CD1c-positive myeloid dendritic cell (primary cell): ENCODE data around the gene LAMA5.
A peak's percentile ranks its signal among the peaks of the same experiment; 100 is the strongest.

Experiments
- DNase-seq: peaks from one replicate; pipeline ENCODE4 v3.0.0-alpha.2; 2016; ENCODE audit errors: extremely low spot score

The LAMA5 gene

GRCh38 chr20:62367136-62367632, at the start of gene LAMA5:
Gene LAMA5 (minus strand): TSS chr20:62367312. CDS start chr20:62367245, 67 bp downstream.
- DNase-seq, result peak; percentile 35

- no peak for DNase-seq
Observed at GRCh38 chr20:62415354-62416111, 48.4 kb upstream of the LAMA5 start.

GRCh38 chr20:62413896-62414481, 46.9 kb upstream of the LAMA5 start:
- no peak for DNase-seq

- no peak for DNase-seq
Observed at GRCh38 chr20:62413025-62413570, 46.0 kb upstream of the LAMA5 start.

GRCh38 chr20:62412194-62413024, 45.3 kb upstream of the LAMA5 start:
- DNase-seq, result no peak

GRCh38 chr20:62411479-62412193, 44.5 kb upstream of the LAMA5 start:
- no peak for DNase-seq

- DNase-seq, result no peak
Observed at GRCh38 chr20:62410746-62411478, 43.8 kb upstream of the LAMA5 start.

- peak; percentile 35 for DNase-seq
Observed at GRCh38 chr20:62409931-62410745, 43.0 kb upstream of the LAMA5 start.

- no peak for DNase-seq
Observed at GRCh38 chr20:62409086-62409853, 42.2 kb upstream of the LAMA5 start.

GRCh38 chr20:62408640-62409039, 41.5 kb upstream of the LAMA5 start:
- DNase-seq, result no peak

GRCh38 chr20:62408055-62408454, 40.9 kb upstream of the LAMA5 start:
- no peak for DNase-seq

GRCh38 chr20:62407221-62407992, 40.3 kb upstream of the LAMA5 start, which contains the start of gene CABLES2:
Gene CABLES2 (minus strand): TSS chr20:62407285. CDS start chr20:62407276, 9 bp downstream.
- peak; percentile 97 for DNase-seq

- DNase-seq, result no peak
Observed at GRCh38 chr20:62406635-62407176, 39.6 kb upstream of the LAMA5 start.

- no peak for DNase-seq
Observed at GRCh38 chr20:62405981-62406513, 38.9 kb upstream of the LAMA5 start.

GRCh38 chr20:62405108-62405980, 38.2 kb upstream of the LAMA5 start:
- peak; percentile 37 for DNase-seq

- DNase-seq, result no peak
Observed at GRCh38 chr20:62404761-62405107, 37.6 kb upstream of the LAMA5 start.
